K562 treated with DMSO at 1 percent for 24 hours (cell line): ENCODE data around the gene SCUBE2. TPM values are rescaled to one million over a fixed set of nuclear protein-coding genes. Genes with fewer than 3 reads are reported as not detected.

ENCODE experiments used
- total RNA-seq: library from RNA; unstranded; fragments of 300-600 nt; gene quantifications from 2 replicates; pipeline ENCODE4 v1.2.3, GENCODE V29; 2022; ENCODE audit warnings: low read depth; ENCODE audit not compliant: insufficient read depth

The SCUBE2 gene
- total RNA-seq: 0.37 TPM in 1 of 2 replicates, not detected in the other

GRCh38 chr11:9091044-9091922 is at the start of gene SCUBE2:
TSS of gene SCUBE2 (minus strand) at chr11:9091599. CDS start at chr11:9091528, 71 bp downstream.

GRCh38 chr11:9003573-9004182 is 87.7 kb downstream of the SCUBE2 start, which contains the start of gene NRIP3:
TSS of gene NRIP3 (minus strand) at chr11:9004001. CDS start at chr11:9003935, 66 bp downstream.

Other genes with a start within 250 kb of the SCUBE2 start
- gene AKIP1, start 180.4 kb downstream of the SCUBE2 start, total RNA-seq: 59.5 and 64.1 TPM in 2 replicates
- gene C11orf16, start 158.7 kb downstream of the SCUBE2 start, total RNA-seq: not detected in 2 replicates
- not detected in 2 replicates for gene ASCL3, start 148.6 kb downstream of the SCUBE2 start, total RNA-seq
- 13.5 and 15.6 TPM in 2 replicates for gene TMEM9B, start 127.2 kb downstream of the SCUBE2 start, total RNA-seq
- gene NRIP3, start 87.6 kb downstream of the SCUBE2 start, total RNA-seq: 13.1 and 14.7 TPM in 2 replicates
- 58.2 and 61.5 TPM in 2 replicates for gene DENND5A, start 173.8 kb upstream of the SCUBE2 start, total RNA-seq
- 19.5 and 21.4 TPM in 2 replicates for gene TMEM41B, start 223.0 kb upstream of the SCUBE2 start, total RNA-seq